ENCODE results near the gene NFIX. TPM values are rescaled to one million over a fixed set of nuclear protein-coding genes. Genes with fewer than 3 reads are reported as not detected.

NFIX gene
- total RNA-seq, 8 experiments from 2014 or later: under 0.01 to 72.3 (median 6.4) TPM

- in situ Hi-C loops (cut with MboI; ENCODE audit: low pct_unique_long_range_greater_than_20kb in 2 of 9, low sequenced_read_pairs in 9 of 9, unreplicated experiment in 9 of 9): loop anchor here (10.0 to 25.0 kb wide), 3 partner anchors 104 to 117 kb away; partner anchors contain the start of gene NFIX (in 2 of the 9)
- peak overlapping the region in 1 of 2 donors; percentile 57 for H3K27ac ChIP-seq
- peak in 5 of 8 experiments; percentile 63 to 76 (median 71) for ATAC-seq (replicated peaks in 6 of 8)
- H3K4me1 ChIP-seq (replicated peaks in 1 of 2): peaks cover 22 to 54% of the 10 kb centered on the region in 2 donors
- no peak overlapping the region for H3K4me3 ChIP-seq
- WGBS, 10 experiments: 0 to 6% (median 1%) methylated on average over 1 to 9 of the region's 25 CpGs; no CpG with 5 or more reads in 6 of the 10 experiments
These were observed 96.3 kb downstream of the NFIX start for GRCh38 chr19:13091400-13092157.

DNA sequence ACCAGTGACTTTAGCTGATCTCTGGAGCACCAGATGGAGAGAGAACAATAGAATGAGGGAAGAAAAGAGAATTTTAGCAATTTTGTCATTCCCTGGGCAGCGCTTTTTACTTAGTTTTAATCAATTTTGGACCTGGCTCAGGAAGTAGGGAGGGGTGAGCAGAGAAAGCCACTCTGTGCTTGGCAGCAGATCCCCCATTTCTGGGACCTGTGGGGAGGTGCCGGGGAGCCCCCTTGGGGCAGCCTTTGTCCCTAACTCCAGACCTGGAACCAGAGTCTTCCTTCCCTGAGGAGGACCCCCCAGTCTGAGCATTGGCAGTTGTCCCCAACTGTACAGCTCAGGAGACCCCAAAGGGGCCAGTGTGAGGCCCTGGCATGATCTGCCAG is 96.9 kb downstream of the NFIX start:
- H3K4me1 ChIP-seq (replicated peaks in 1 of 2): peaks cover 22 to 56% of the 10 kb centered on the region in 2 donors
- WGBS, 10 experiments: 17 to 67% (median 60%) methylated on average over 1 to 2 of the region's 2 CpGs; no CpG with 5 or more reads in 7 of the 10 experiments
- in situ Hi-C loops (cut with MboI; ENCODE audit: low pct_unique_long_range_greater_than_20kb in 2 of 9, low sequenced_read_pairs in 9 of 9, unreplicated experiment in 9 of 9): loop anchor here (10.0 to 25.0 kb wide), 3 partner anchors 105 to 117 kb away; partner anchors contain the start of gene NFIX (in 2 of the 9)
- H3K4me3 ChIP-seq: no peak overlapping the region
- H3K27ac ChIP-seq: no peak overlapping the region
- ATAC-seq (replicated peaks in 6 of 8): no peak

GRCh38 chr19:13092606-13093235 is 97.4 kb downstream of the NFIX start:
- Histone ChIP-seq H3K4me3 (no peak overlapping the region), H3K4me1 (replicated peaks in 1 of 2) (peaks cover 22 to 56% of the 10 kb centered on the region in 2 donors), H3K27ac (no peak overlapping the region)
- ATAC-seq (replicated peaks in 6 of 8): peak in 1 of 8 experiments; percentile 10
- in situ Hi-C loops (cut with MboI; ENCODE audit: low pct_unique_long_range_greater_than_20kb in 2 of 9, low sequenced_read_pairs in 9 of 9, unreplicated experiment in 9 of 9): loop anchor here (10.0 to 25.0 kb wide), 3 partner anchors 105 to 118 kb away; partner anchors contain the start of gene NFIX (in 2 of the 9)
- 8 to 100% (median 76%) methylated on average over 1 to 4 of the region's 14 CpGs; no CpG with 5 or more reads in 4 of the 10 experiments for WGBS, 10 experiments

DNA sequence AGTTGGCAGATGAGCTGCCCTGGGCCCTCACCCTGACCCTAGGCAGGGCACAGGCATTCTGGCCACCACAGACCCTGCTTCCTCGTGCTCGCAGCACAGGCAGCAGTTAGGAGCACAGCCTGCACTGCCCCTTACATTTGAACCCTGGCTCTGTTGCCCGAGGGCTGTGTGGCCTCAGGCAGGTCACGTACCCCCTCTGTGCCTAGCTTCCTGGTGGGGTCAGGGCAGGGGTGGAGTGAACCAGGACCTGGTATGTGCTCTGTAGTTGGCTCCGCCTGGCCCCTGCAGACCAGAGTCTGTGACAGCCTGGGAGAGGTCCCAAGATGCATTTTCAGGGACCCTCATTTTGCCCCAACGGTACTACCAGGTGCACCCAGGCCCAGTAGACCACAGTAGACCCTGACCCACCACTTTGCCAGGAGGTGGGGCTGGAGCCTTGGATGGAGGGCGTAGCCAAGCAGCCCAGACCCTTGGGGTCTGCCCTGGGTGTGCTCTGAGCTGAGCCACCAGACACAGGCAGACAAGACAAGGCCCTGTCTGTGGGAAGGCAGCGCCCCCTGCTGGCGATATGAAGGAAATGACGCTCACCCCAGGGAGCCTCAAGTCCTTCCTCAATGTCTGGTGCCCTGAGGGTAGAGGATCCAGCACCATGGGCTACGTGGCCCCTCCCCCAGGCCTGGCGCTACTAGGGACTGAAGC is 98.3 kb downstream of the NFIX start:
- 0 to 83% (median 0%) methylated on average over 1 to 4 of the region's 12 CpGs; no CpG with 5 or more reads in 5 of the 10 experiments for WGBS, 10 experiments
- Histone ChIP-seq H3K4me1 (replicated peaks in 1 of 2) (peaks cover 22 to 56% of the 10 kb centered on the region in 2 donors), H3K4me3 (no peak overlapping the region), H3K27ac (no peak overlapping the region)
- ATAC-seq (replicated peaks in 6 of 8): peak; percentile 58 to 87 (median 74)
- in situ Hi-C loops (cut with MboI; ENCODE audit: low pct_unique_long_range_greater_than_20kb in 2 of 9, low sequenced_read_pairs in 9 of 9, unreplicated experiment in 9 of 9): loop anchor here (10.0 to 25.0 kb wide), 3 partner anchors 106 to 119 kb away; partner anchors contain the start of gene NFIX (in 2 of the 9)

DNA sequence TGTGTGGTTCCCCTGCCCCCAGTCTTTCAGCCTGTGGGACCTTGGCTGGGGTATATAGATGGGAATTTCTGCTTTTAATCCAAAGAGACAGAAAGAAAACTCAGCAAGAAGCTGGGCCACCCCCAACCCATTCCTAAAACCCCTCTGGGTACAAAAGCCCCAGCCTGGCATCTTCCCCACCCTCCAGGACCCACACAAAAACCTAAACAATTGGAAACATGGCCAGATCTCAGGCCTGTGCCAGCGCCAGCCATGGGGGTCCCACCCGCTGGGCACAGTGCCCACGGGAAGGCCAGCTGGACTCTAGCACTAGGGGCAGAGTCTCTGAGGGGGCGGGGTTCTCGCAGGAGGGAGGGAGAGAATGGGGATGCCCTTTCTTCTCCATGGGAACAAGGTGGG is 98.8 kb downstream of the NFIX start:
- no CpG with 5 or more reads among the region's 5 CpGs for WGBS, 10 experiments
- in situ Hi-C loops (cut with MboI; ENCODE audit: low pct_unique_long_range_greater_than_20kb in 2 of 9, low sequenced_read_pairs in 9 of 9, unreplicated experiment in 9 of 9): loop anchor here (10.0 to 25.0 kb wide), 3 partner anchors 107 to 119 kb away; partner anchors contain the start of gene NFIX (in 2 of the 9)
- peak in 3 of 8 experiments; percentile 2 to 18 (median 6) for ATAC-seq (replicated peaks in 6 of 8)
- Histone ChIP-seq H3K27ac (no peak overlapping the region), H3K4me3 (no peak overlapping the region), H3K4me1 (replicated peaks in 1 of 2) (peaks cover 22 to 56% of the 10 kb centered on the region in 2 donors)

DNA sequence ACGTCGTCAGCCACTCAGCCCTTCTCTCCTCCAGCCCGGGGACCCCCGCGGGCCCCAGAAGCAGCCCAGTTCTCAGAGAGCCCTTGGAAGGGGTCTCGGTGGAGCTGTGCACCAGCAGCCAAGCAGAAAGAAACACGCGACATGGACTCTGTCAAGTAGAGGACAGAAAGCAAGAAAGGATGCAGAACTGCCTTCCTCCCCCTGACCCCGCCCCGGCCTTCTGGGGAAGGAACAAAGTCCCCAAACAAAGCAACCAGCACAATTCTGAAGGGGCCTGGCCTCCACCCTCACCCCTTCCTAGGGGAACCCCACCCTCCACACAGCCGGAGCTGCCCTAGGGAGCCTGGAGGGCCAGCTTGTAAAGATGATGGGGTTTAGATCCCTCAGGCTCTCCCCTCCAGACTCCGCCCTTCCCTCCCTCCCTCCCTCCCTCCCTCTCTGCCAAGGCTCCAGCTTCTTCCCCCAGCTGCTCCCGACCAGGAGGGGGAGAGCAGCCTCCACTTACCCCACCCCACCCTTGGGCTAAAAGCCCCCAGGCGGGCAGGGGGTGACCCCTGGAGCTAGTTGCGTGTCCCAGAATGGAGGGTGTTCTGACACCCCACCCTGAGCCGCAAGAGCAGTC is 99.6 kb downstream of the NFIX start:
- 0 to 60% methylated on average over 2 to 10 of the region's 16 CpGs; no CpG with 5 or more reads in 8 of the 10 experiments for WGBS, 10 experiments
- peak in 5 of 8 experiments; percentile 7 to 18 (median 14) for ATAC-seq (replicated peaks in 6 of 8)
- Histone ChIP-seq H3K4me3 (no peak overlapping the region), H3K4me1 (replicated peaks in 1 of 2) (peaks cover 22 to 56% of the 10 kb centered on the region in 2 donors), H3K27ac (no peak overlapping the region)
- in situ Hi-C loops (cut with MboI; ENCODE audit: low pct_unique_long_range_greater_than_20kb in 2 of 9, low sequenced_read_pairs in 9 of 9, unreplicated experiment in 9 of 9): loop anchor here (10.0 to 25.0 kb wide), 3 partner anchors 108 to 120 kb away; partner anchors contain the start of gene NFIX (in 2 of the 9)

DNA sequence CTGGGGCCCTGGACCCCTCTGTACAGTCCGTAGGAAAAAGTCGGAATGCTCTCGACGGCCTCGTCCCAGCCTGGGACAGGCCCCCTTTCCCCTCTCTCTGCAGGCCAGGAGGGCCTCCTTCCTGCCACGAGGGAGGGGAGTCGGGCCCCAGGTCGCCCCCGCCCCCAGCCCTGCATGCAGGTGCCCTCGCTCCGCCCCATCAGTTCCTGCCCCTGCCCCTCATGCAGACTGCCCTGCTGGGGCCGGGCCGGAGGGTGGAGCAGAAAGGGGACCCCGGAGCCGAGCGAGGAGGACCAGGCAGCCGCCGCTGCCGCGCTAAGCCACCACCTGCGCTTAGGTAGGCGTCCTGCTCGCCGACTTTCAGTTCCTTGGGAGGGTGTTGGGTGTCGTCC is 100.1 kb downstream of the NFIX start:
- H3K27ac ChIP-seq: no peak overlapping the region
- H3K4me1 ChIP-seq (replicated peaks in 1 of 2): peaks cover 22 to 56% of the 10 kb centered on the region in 2 donors
- ATAC-seq (replicated peaks in 6 of 8): peak in 2 of 8 experiments; percentile 6 to 8
- no peak overlapping the region for H3K4me3 ChIP-seq
- no CpG with 5 or more reads among the region's 25 CpGs for WGBS, 10 experiments
- in situ Hi-C loops (cut with MboI; ENCODE audit: low pct_unique_long_range_greater_than_20kb in 2 of 9, low sequenced_read_pairs in 9 of 9, unreplicated experiment in 9 of 9): loop anchor here (10.0 to 25.0 kb wide), 3 partner anchors 108 to 121 kb away; partner anchors contain the start of gene NFIX (in 2 of the 9)

DNA sequence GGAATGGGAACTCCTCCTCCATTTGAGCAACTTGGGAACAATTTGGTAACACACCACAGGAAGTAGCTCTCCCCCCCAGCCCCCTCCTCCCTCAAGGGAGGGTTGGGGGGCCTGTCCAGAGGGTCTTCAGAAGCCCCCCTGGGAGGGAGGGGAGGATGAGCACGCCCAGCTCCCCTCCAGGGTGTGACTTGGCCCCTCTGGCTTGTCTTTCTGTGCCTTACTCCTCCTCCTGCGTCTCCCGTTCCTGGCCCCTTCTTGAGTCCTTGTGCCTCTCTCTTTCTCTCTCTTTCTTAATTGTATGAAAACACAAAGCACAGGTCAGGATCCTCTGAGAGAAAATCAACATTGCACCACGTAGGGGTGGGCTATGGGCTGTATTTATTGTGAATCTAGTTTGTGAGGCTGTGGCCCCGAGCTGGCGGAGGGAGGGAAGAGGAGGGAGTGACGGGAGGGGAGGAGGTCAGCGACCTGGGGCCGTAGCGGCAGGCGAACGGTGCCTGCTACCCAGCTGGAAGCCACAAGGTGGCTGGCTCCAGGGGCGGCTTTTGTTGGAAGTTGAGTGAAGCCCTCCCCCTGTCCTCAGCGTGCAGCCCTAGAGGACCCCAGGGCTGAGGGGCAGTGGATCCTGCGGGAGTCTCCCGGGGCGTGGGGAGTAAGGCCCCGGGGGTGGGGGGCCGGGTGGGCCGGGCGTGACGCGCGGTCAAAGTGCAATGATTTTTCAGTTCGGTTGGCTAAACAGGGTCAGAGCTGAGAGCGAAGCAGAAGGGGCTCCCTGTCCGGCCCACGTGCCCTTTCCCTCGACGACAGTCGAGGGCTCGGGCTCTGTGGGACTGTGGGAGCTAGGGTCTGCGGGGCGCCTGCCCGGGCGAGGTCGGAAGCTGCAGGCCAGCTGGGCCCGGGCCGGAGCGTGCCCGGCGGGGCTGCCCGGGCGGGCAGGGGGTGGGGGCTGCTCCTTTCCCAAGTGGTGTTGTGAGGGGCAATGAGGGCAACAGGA is 101.0 kb downstream of the NFIX start:
- Histone ChIP-seq H3K4me3 (no peak overlapping the region), H3K27ac (no peak overlapping the region), H3K4me1 (replicated peaks in 1 of 2) (peaks cover 22 to 50% of the 10 kb centered on the region in 2 donors)
- 0% methylated on average over 1 of the region's 44 CpGs; no CpG with 5 or more reads in 8 of the 10 experiments for WGBS, 10 experiments
- in situ Hi-C loops (cut with MboI; ENCODE audit: low pct_unique_long_range_greater_than_20kb in 2 of 9, low sequenced_read_pairs in 9 of 9, unreplicated experiment in 9 of 9): loop anchor here (10.0 to 25.0 kb wide), 3 partner anchors 109 to 121 kb away; partner anchors contain the start of gene NFIX (in 2 of the 9)
- ATAC-seq (replicated peaks in 6 of 8): no peak

DNA sequence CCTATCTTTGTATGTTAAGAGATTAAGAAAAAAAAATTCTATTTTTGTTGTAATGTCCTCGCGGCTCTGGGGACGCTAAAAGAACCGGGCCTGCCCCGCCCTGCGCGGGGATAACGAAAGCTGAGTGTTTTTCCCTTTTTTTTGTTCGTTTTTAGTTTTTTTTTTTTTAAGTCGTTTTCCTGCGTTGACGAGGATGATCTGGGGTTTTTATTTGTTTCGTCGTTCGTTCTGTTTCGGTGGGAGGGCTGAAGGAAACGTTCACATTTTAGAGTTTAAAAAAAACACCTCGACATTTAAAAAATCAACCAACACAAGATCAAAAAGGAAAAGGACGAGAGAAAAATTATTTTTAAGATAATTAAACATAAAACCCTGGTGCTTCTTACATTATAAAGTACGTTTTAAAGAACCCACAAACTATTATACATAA is 101.8 kb downstream of the NFIX start:
- in situ Hi-C loops (cut with MboI; ENCODE audit: low pct_unique_long_range_greater_than_20kb in 2 of 9, low sequenced_read_pairs in 9 of 9, unreplicated experiment in 9 of 9): loop anchor here (10.0 to 25.0 kb wide), 3 partner anchors 110 to 122 kb away; partner anchors contain the start of gene NFIX (in 2 of the 9)
- WGBS, 10 experiments: 0 to 76% (median 5%) methylated on average over 4 to 20 of the region's 20 CpGs
- H3K27ac ChIP-seq: no peak overlapping the region
- H3K4me3 ChIP-seq: no peak overlapping the region
- peaks cover 14 to 41% of the 10 kb centered on the region in 2 donors for H3K4me1 ChIP-seq (replicated peaks in 1 of 2)
- no peak for ATAC-seq (replicated peaks in 6 of 8)

DNA sequence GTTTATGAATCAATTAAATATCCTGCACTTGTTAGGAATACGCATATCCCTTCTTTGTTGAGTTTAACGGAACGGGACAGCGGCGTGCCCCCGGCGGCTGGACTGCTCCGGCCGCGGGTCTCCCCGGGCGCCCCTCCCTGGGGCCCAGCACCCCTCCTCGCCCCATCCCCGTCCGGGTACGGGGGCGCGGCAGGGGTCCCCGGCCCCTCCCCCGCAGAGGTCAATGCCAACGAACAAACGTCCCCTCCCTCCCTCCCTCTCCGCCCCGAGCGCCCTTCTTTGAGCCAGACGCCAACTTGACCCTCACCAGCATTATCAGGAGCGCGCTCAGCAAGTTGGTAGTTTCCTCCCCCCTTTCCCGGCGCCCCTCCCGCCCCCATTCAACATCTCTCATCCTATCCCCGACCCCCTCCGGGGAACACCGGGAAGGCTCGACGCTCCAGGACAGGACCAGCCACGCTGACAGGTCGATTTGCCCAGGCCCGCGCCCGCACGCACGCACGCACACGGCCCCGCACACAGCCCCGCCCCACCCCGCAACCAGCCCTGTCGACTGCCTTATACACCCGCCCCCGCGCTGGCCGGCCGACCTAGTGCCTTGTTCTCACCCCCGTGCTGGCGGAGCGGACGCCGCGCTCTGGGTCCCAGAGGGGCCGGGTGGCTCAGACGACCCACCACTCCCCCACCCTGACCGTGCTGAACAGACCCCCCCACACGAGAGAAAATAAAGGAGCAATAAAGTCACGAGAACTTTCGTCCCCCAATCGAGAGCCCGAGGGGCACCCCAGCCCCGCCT is 102.4 kb downstream of the NFIX start:
- no peak overlapping the region for H3K27ac ChIP-seq

More for the DNA sequence above, 102.4 kb downstream of the NFIX start:
- H3K4me1 ChIP-seq (replicated peaks in 1 of 2): peaks cover 8 to 40% of the 10 kb centered on the region in 2 donors
- ATAC-seq (replicated peaks in 6 of 8): no peak
- WGBS, 10 experiments: 0 to 81% (median 15%) methylated on average over 1 to 12 of the region's 69 CpGs; no CpG with 5 or more reads in 4 of the 10 experiments
- in situ Hi-C loops (cut with MboI; ENCODE audit: low pct_unique_long_range_greater_than_20kb in 2 of 9, low sequenced_read_pairs in 9 of 9, unreplicated experiment in 9 of 9): loop anchor here (10.0 to 25.0 kb wide), 3 partner anchors 110 to 123 kb away; partner anchors contain the start of gene NFIX (in 2 of the 9)
- no peak overlapping the region for H3K4me3 ChIP-seq

All from motor neuron (in vitro differentiated cells).